Bronchus fibroblast of lung (primary cell): ENCODE results near the gene GP9. TPM values are rescaled to one million over a fixed set of nuclear protein-coding genes. Genes with fewer than 3 reads are reported as not detected.

ENCODE experiments used
- total RNA-seq: library from RNA; depleted of rRNA; stranded (reverse); fragments of >200 nt; gene quantifications from 2 replicates; pipeline ENCODE4 v1.2.3, GENCODE V29; 2015

Gene GP9
- not detected in 2 replicates for total RNA-seq

GRCh38 chr3:129060276-129061022, at the start of gene GP9:
Gene GP9, plus strand, starts transcription at chr3:129060779. Its CDS starts 961 bp downstream, at chr3:129061740.

Other genes with a start within 250 kb of the GP9 start
- 34.3 and 37.7 TPM in 2 replicates for gene ACAD9, start 181.2 kb upstream of the GP9 start, total RNA-seq
- not detected in 2 replicates for gene CFAP92, start 66.7 kb upstream of the GP9 start, total RNA-seq
- gene EFCC1, start 59.5 kb upstream of the GP9 start, total RNA-seq = not detected in 2 replicates
- gene RAB43, start 61.0 kb downstream of the GP9 start, total RNA-seq = 12.9 and 15.0 TPM in 2 replicates
- gene ISY1, start 100.3 kb downstream of the GP9 start, total RNA-seq = 19.6 and 21.4 TPM in 2 replicates
- 243 TPM in 2 replicates for gene CNBP, start 123.1 kb downstream of the GP9 start, total RNA-seq
- gene COPG1, start 188.8 kb downstream of the GP9 start, total RNA-seq = 223 and 242 TPM in 2 replicates
- 24.5 and 29.1 TPM in 2 replicates for gene HMCES, start 218.1 kb downstream of the GP9 start, total RNA-seq